Progenitor cell of endocrine pancreas (in vitro differentiated cells): ENCODE results near the gene DET1. TPM values are rescaled to one million over a fixed set of nuclear protein-coding genes. Genes with fewer than 3 reads are reported as not detected.

Experiments used
- DNase-seq: peaks from one replicate; pipeline ENCODE4 v3.0.0; 2021; ENCODE audit warnings: low spot score; ENCODE audit not compliant: unreplicated experiment
- H3K27ac Mint-ChIP-seq: 2 replicates; pipeline ENCODE4 v1.8.0; 2021; ENCODE audit warnings: mild to moderate bottlenecking, moderate library complexity, mixed read lengths
- H3K27me3 Mint-ChIP-seq: 2 replicates; pipeline ENCODE4 v1.8.0; 2021; ENCODE audit warnings: mixed read lengths
- H3K36me3 Mint-ChIP-seq: 2 replicates; pipeline ENCODE4 v1.8.0; 2022; ENCODE audit warnings: mixed read lengths; ENCODE audit not compliant: insufficient read depth
- H3K4me1 Mint-ChIP-seq: 2 replicates; pipeline ENCODE4 v1.8.0; 2021; ENCODE audit warnings: low read depth, mixed read lengths
- H3K4me3 Mint-ChIP-seq: 2 replicates; pipeline ENCODE4 v1.8.0; 2021; ENCODE audit warnings: low read depth, mild to moderate bottlenecking, moderate library complexity, mixed read lengths
- H3K9me3 Mint-ChIP-seq: 2 replicates; pipeline ENCODE4 v1.8.0; 2021; ENCODE audit warnings: low read depth, mixed read lengths
- long read RNA-seq: library from polyadenylated mRNA; unstranded; transcript quantifications from one replicate; pipeline ENCODE4 v2.0.0, GENCODE V29; 2020
- total RNA-seq: library from RNA; stranded (reverse); gene quantifications from 2 replicates; pipeline ENCODE4 v1.2.1, GENCODE V29; 2021
- TF ChIP-seq, protein P1 (sequence below): fragments of 200-600 bp; sonication (generic); IDR thresholded peaks from one replicate; pipeline ENCODE4 v1.5.0; 2021; ENCODE audit warnings: antibody characterized with exemption, mild to moderate bottlenecking; ENCODE audit not compliant: unreplicated experiment

DET1 gene
- total RNA-seq: 11.7 and 11.8 TPM in 2 replicates
- long read RNA-seq, transcript DET1-207 (6 exons, 2,315 nt): minor isoform, 11 of 44 reads
- long read RNA-seq, transcript DET1-201 (5 exons, 2,267 nt): major isoform, 13 of 44 reads
- long read RNA-seq, partial matches to known transcripts: 5 of 44 reads
- long read RNA-seq, other reads (novel, unspliced or antisense): 14 of 44 reads

GRCh38 chr15:88546248-88547129 lies at the start of gene DET1:
Gene DET1, minus strand, starts transcription at chr15:88546681. Its CDS starts 14,976 bp downstream, at chr15:88531705.
- H3K27me3 Mint-ChIP-seq: no peaks in the 10 kb centered on the region
- peak; percentile 85 for DNase-seq
- peaks cover 5% of the 10 kb centered on the region for H3K36me3 Mint-ChIP-seq
- peak within 1 kb of the TSS; percentile 96 for H3K27ac Mint-ChIP-seq
- H3K9me3 Mint-ChIP-seq: peaks cover 6% of the 10 kb centered on the region
- H3K4me1 Mint-ChIP-seq: peaks cover 18% of the 10 kb centered on the region
- TF ChIP-seq, protein P1, sequence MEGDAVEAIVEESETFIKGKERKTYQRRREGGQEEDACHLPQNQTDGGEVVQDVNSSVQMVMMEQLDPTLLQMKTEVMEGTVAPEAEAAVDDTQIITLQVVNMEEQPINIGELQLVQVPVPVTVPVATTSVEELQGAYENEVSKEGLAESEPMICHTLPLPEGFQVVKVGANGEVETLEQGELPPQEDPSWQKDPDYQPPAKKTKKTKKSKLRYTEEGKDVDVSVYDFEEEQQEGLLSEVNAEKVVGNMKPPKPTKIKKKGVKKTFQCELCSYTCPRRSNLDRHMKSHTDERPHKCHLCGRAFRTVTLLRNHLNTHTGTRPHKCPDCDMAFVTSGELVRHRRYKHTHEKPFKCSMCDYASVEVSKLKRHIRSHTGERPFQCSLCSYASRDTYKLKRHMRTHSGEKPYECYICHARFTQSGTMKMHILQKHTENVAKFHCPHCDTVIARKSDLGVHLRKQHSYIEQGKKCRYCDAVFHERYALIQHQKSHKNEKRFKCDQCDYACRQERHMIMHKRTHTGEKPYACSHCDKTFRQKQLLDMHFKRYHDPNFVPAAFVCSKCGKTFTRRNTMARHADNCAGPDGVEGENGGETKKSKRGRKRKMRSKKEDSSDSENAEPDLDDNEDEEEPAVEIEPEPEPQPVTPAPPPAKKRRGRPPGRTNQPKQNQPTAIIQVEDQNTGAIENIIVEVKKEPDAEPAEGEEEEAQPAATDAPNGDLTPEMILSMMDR: peak; percentile 74
- H3K4me3 Mint-ChIP-seq: peak within 1 kb of the TSS; percentile 89

DNA sequence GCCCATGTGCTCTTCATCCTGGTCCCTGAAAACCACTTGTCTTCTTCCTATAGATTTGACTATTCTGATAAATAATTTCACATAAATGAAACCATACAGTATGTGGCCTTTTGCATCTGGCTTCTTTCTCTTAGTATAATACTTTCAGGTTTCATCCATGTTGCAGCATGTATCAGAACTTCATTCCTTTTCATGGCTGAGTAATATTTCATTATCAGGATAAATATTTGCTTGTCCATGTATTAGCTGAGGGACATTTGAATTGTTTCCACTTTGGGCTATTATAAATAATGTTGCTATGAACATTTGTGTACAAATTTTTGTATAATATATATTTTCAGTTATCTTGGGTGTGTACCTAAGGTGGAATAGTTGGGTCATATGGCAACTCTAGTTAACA lies 44.9 kb upstream of the DET1 start:
- H3K9me3 Mint-ChIP-seq: no peaks in the 10 kb centered on the region
- no peak overlapping the region for H3K4me3 Mint-ChIP-seq
- no peak for DNase-seq
- no peak overlapping the region for H3K27ac Mint-ChIP-seq
- no peaks in the 10 kb centered on the region for H3K36me3 Mint-ChIP-seq
- no peaks in the 10 kb centered on the region for H3K27me3 Mint-ChIP-seq
- TF ChIP-seq, protein P1: no peak
- H3K4me1 Mint-ChIP-seq: no peaks in the 10 kb centered on the region

DNA sequence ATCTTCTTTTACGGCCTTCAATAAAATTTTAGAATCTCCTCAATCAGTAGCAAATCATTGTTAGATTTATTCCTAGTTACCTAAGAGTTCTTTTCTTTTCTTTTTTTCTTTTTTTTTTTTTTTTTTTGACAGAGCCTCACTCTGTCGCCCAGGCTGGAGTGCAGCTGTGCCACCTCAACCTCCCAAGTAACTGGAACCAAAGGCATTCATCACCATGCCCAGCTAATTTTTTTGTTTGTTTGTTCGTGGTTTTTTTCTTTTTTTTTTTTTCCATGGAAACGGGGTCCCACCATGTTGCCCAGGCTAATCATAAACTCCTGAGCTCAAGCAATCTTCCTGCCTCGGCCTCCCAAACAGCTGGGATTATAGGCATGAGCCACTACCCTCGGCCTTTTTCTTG lies 44.3 kb upstream of the DET1 start:
- no peaks in the 10 kb centered on the region for H3K27me3 Mint-ChIP-seq
- no peak for DNase-seq
- no peaks in the 10 kb centered on the region for H3K9me3 Mint-ChIP-seq
- H3K27ac Mint-ChIP-seq: no peak overlapping the region
- TF ChIP-seq, protein P1: no peak
- no peaks in the 10 kb centered on the region for H3K4me1 Mint-ChIP-seq
- H3K4me3 Mint-ChIP-seq: no peak overlapping the region
- H3K36me3 Mint-ChIP-seq: no peaks in the 10 kb centered on the region

DNA sequence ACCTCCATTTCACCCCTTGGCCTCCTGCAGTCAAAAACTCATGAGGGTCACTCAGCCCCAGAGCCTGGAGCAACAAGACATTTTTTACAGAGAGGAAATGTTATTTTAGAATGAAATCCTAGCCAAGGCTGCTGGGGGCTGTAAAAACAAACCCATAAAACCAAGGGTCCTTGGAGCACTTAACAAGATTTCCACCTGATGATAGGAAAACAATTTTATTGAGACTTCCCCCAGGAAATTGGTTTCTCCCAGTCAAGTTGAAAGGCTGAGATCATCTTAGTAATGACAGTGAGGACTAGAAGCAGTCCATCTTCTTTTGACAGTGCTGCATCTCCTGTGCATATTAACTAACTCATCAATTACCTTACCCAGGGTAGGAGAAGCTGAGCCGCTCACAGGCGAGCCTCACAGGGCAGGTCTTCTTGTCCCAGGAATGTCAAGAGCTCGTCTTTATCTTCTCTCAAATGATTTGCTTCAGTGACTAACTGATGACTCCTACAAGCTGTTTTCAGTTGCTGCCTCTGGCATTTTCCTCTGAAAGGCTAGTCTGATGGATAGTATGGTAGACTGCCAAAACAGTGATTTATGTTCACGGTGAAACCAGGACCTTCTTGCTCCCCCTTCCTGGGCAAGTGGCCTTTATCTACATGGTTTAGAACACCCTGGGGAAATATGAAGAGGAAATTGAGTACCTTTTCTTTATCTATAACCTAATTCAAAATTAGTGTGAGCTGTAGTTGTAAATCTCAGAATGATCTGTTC lies 40.1 kb upstream of the DET1 start:
- H3K27ac Mint-ChIP-seq: no peak overlapping the region
- DNase-seq: no peak
- H3K36me3 Mint-ChIP-seq: no peaks in the 10 kb centered on the region
- H3K4me1 Mint-ChIP-seq: no peaks in the 10 kb centered on the region
- no peak overlapping the region for H3K4me3 Mint-ChIP-seq
- TF ChIP-seq, protein P1: no peak
- H3K27me3 Mint-ChIP-seq: no peaks in the 10 kb centered on the region
- no peaks in the 10 kb centered on the region for H3K9me3 Mint-ChIP-seq

GRCh38 chr15:88580532-88580931 lies 34.1 kb upstream of the DET1 start:
- Mint-ChIP-seq H3K4me3 (no peak overlapping the region), H3K4me1 (no peaks in the 10 kb centered on the region), H3K9me3 (no peaks in the 10 kb centered on the region), H3K27ac (no peak overlapping the region), H3K36me3 (no peaks in the 10 kb centered on the region), H3K27me3 (no peaks in the 10 kb centered on the region)
- TF ChIP-seq, protein P1: no peak
- DNase-seq: no peak
